Nucleus accumbens (tissue), 56 donors: ENCODE data around the gene YPEL2.
"Not testable (repeated sequence)": the region's sequence is repeated elsewhere in the genome, so short reads cannot be mapped to it uniquely, and the experiment has no call there.

Source experiments
- DNase-seq, 56 donors: peaks; one replicate each; lab custom pipeline; 2025; lab: John Stamatoyannopoulos, UW

YPEL2 gene

GRCh38 chr17:59397316-59398073, 66.0 kb downstream of the YPEL2 start:
- no peak for DNase-seq

GRCh38 chr17:59399914-59400313, 68.5 kb downstream of the YPEL2 start:
- DNase-seq, result no peak

- DNase-seq, result no peak
Measured at GRCh38 chr17:59400858-59401257, 69.4 kb downstream of the YPEL2 start.

GRCh38 chr17:59401274-59401673, 69.8 kb downstream of the YPEL2 start:
- no peak for DNase-seq

- DNase-seq, result no peak
Measured at GRCh38 chr17:59401725-59402124, 70.3 kb downstream of the YPEL2 start.

GRCh38 chr17:59402760-59403159, 71.3 kb downstream of the YPEL2 start:
- DNase-seq, result no peak

GRCh38 chr17:59404471-59404870, 73.0 kb downstream of the YPEL2 start:
- no peak for DNase-seq

GRCh38 chr17:59405944-59406705, 74.7 kb downstream of the YPEL2 start:
- DNase-seq, result no peak

GRCh38 chr17:59406808-59407381, 75.4 kb downstream of the YPEL2 start:
- peak in 2 of 56 donors; percentile 17 to 35 for DNase-seq

- no peak for DNase-seq
Measured at GRCh38 chr17:59409336-59410048, 78.0 kb downstream of the YPEL2 start.

- DNase-seq, result no peak
Measured at GRCh38 chr17:59410049-59410437, 78.6 kb downstream of the YPEL2 start.

GRCh38 chr17:59412431-59412830, 81.0 kb downstream of the YPEL2 start:
- not testable (repeated sequence) for DNase-seq

GRCh38 chr17:59413014-59413766, 81.7 kb downstream of the YPEL2 start:
- no peak for DNase-seq

GRCh38 chr17:59415397-59415796, 83.9 kb downstream of the YPEL2 start:
- DNase-seq, result no peak

GRCh38 chr17:59416184-59416583, 84.7 kb downstream of the YPEL2 start:
- DNase-seq, result no peak

- DNase-seq, result no peak
Measured at GRCh38 chr17:59417452-59417851, 86.0 kb downstream of the YPEL2 start.

- DNase-seq, result no peak
Measured at GRCh38 chr17:59418732-59419166, 87.3 kb downstream of the YPEL2 start.

GRCh38 chr17:59420901-59421300, 89.4 kb downstream of the YPEL2 start:
- no peak for DNase-seq

- DNase-seq, result no peak
Measured at GRCh38 chr17:59421722-59422121, 90.3 kb downstream of the YPEL2 start.

GRCh38 chr17:59423137-59423724, 91.8 kb downstream of the YPEL2 start:
- peak in 2 of 56 donors; percentile 12 to 23 for DNase-seq
